HG03060 (cell line): Measurements from ENCODE around the gene LCE3E.
"Not testable (repeated sequence)": the region's sequence is repeated elsewhere in the genome, so short reads cannot be mapped to it uniquely, and the experiment has no call there.

Source experiments
- ATAC-seq: cut with Tn5 transposase; IDR thresholded peaks from one replicate; pipeline ENCODE4 v1.9.1; 2021; ENCODE audit warnings: low read depth, moderate number of reproducible peaks; ENCODE audit not compliant: unreplicated experiment

LCE3E gene, protein sequence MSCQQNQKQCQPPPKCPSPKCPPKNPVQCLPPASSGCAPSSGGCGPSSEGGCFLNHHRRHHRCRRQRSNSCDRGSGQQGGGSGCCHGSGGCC

GRCh38 chr1:152566681-152567080, at the start of gene LCE3E:
Gene LCE3E, minus strand, starts transcription at chr1:152566780. Its CDS starts 572 bp downstream, at chr1:152566208.
- ATAC-seq: no peak

DNA sequence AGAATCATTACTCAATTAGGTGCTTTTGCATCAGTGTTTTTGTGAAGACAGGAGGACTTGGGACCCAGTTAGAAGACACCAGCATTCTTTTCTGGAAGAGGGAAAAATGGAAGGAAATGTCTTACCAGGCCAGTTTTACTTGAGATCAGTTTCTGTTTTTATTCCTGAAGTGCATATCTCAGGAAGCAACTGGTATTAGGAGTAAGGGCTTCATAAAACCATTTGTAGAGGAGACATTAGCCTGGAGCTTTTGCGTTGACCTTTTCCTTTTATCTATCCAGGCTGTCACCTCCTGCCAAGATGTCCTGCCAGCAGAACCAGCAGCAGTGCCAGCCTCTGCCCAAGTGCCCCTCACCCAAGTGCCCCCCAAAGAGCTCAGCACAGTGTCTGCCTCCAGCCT, 46.9 kb upstream of the LCE3E start, which contains the start of gene LCE3B:
Gene LCE3B, plus strand, starts transcription at position 301 of the 400 bp plus-strand sequence. Its CDS starts 0 bp downstream, at position 301.
- ATAC-seq: no peak

- no peak for ATAC-seq
Measured at GRCh38 chr1:152599934-152600333, 33.4 kb upstream of the LCE3E start, which contains the start of gene LCE3C. Gene LCE3C, plus strand, starts transcription at chr1:152600234. Its CDS starts 498 bp downstream, at chr1:152600732.

DNA sequence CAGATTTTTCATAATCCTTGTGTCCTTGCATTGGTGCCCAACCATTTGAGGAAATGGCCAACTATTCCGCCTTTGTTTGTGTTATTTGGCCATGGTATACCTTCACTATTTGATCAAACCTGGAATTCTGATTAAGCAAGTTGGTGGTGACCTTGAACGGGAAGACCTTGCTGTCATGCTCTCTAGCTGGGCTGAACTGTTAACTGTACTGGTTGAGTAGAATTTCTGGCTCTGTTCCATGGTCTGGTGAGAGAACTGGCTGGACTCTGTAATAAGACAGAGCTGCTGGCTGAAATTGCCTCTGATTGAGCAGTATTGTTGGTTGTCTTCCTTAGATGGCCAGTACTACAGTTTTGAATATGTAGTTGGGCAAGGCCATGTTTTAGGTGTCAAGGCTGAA, 30.4 kb upstream of the LCE3E start:
- no peak for ATAC-seq

DNA sequence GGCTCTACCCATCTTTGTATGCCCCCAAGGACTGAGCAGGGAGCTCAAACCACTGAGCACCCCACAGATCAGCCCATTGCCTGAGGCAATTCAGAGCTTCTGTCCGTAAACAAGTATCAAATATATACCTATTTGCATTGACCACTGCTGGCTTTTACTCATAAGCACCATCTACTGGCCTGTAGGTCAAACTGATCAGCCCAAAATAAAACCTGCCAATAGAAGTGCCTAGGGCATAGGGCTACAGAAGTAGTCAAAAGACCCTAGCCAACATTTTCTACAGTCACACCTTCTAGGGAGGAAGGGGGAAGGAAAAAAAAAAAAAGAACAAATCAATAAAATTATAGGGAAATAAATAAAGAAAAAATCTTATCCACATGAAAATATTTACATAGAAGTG, 19.0 kb upstream of the LCE3E start:
- ATAC-seq: no peak

DNA sequence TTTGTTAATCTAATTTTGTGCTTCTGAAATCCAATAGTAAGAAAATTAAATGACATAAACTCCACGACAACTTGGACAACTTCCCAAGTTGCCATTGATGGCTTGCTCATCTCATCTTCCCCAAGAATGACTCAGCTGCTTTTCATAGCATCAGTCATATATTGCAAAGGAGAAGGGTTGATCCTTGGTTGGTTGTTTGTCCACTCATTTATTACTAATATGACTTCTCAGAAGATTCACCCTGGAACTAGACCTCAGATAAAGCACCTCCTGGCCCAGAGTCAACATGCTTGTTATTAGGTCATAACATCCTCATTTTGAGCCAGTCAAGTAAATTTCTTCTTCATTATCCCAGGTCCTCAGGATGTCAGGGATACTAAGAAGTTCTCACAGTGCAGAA, 16.1 kb upstream of the LCE3E start:
- ATAC-seq: no peak

- ATAC-seq: no peak
Measured at GRCh38 chr1:152580433-152580832, 13.9 kb upstream of the LCE3E start, which contains the start of gene LCE3D. Gene LCE3D, minus strand, starts transcription at chr1:152580516. Its CDS starts 580 bp downstream, at chr1:152579936.

DNA sequence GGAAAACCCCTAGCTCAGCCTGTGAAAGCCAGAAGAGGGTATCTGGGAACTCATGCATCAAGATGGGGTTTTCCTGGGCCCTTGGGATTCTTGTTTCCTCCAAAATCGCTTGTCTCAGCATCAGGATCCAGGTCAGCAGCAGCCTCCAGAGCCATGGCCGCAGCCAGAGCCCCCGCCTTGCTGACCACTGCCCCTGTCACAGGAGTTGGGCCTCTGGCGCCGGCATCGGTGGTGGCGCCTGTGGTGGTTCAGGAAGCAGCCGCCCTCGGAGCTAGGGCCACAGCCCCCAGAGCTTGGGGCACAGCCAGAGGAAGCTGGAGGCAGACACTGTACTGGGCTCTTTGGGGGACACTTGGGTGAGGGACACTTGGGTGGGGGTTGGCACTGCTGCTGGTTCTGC, 12.9 kb upstream of the LCE3E start:
- ATAC-seq: not testable (repeated sequence)

DNA sequence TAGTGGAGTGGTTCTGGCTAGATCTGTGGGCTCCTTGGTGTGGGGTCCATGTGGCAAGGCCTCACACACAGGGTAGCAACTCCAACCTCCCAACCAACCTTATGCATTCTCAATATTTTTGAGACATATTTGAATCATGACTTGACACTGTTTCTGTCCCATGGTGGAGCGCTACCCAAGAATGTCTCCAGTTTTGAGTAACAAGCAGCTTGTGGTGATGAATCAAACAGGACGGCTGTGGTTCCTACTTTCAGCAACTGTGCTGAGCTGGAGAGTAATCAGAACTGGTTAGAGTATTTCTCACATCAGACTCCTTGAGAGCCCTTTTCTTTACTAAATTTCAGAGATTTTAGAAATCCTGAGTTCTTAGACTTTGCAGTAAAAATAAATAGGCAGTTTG, 10.6 kb upstream of the LCE3E start:
- ATAC-seq: no peak

DNA sequence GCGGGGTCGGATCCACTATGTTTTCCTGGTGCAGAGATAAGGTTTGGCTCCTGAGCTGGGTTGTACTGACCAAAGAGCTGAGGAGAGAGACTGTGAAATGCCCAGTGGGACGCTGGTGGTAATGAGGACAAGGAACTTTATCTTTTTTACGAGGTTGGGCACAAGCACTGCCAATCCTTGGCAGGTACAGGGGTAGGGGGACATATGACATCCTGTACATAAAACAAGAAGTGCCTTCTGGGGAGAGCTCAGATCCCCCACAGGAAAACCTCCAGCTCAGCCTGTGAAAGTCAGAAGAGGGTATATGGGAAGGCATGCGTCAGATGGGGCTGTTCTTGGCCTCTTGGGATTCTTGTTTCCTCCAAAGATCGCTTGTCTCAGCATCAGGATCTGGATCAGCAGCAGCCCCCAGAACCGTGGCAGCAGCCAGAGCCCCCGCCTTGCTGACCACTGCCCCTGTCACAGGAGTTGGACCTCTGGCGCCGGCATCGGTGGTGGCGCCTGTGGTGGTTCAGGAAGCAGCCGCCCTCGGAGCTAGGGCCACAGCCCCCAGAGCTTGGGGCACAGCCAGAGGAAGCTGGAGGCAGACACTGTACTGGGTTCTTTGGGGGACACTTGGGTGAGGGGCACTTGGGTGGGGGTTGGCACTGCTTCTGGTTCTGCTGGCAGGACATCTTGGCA, 905 bp downstream of the LCE3E start:
- no peak for ATAC-seq

- no peak for ATAC-seq
Measured at GRCh38 chr1:152565115-152565514, 1.5 kb downstream of the LCE3E start.

DNA sequence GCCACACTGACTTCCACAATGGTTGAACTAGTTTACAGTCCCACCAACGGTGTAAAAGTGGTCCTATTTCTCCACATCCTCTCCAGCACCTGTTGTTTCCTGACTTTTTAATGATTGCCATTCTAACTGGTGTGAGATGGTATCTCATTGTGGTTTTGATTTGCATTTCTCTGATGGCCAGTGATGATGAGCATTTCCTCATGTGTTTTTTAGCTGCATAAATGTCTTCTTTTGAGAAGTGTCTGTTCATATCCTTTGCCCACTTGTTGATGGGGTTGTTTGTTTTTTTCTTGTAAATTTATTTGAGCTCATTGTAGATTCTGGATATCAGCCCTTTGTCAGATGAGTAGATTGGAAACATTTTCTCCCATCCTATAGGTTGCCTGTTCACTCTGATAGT, 18.2 kb downstream of the LCE3E start:
- not testable (repeated sequence) for ATAC-seq

GRCh38 chr1:152546704-152547103, 19.9 kb downstream of the LCE3E start:
- no peak for ATAC-seq

DNA sequence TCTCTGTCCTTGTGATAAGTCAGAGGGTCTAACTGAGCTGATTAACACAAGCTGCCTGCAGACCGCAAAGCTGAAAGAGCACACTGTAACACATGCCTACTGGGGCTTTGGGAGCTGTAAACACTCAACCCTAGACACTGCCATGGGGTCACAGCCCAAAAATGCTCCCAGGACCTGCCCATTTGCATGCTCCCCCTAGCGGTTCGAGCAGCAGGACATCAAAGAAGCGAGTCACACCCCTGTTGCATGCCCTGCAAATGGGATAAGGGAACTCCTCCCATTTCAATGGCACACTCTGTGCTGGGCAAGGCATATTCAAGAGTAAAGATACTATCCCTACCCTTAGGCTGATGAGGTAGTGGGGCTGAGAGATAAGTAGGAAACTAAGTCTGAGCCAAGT, 22.8 kb downstream of the LCE3E start:
- no peak for ATAC-seq

DNA sequence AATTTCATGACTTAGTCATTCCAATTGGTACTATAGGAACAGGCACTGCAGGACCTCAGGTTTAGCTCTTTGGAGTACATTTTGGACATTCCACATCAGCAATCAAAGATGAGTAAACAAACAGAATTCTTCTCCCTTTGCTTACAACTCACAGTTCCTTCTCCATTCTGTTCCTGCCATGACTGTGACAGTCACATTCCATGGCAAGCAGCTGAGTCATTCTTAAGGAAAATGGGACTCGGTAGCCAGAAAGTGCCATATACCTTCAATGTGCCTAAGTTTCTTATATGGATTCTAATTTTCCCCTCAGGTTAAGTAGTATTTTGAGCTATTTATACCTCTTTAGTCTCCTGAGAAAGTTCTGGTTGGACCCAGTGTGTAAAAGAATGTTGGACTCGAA, 26.7 kb downstream of the LCE3E start:
- ATAC-seq: no peak

- no peak for ATAC-seq
Measured at GRCh38 chr1:152537496-152537895, 29.1 kb downstream of the LCE3E start.

DNA sequence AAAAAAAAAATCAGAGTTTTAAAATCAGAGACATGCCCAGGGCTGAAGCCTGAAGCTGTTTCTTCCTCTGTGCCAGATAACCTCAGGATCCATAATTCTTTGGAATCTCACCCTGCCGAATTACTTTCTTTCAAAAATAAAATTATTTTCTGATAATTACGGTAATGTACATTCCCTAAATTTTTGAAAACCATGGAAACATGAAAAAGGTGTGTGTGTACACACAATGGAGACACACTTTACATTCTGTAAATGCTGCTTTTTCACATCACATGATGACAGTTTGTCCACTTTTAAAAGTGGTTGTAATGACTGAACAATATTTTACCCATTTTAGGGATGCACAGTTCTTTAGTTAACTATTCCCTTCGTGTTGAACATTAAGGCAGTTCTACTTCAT, 30.8 kb downstream of the LCE3E start:
- no peak for ATAC-seq

DNA sequence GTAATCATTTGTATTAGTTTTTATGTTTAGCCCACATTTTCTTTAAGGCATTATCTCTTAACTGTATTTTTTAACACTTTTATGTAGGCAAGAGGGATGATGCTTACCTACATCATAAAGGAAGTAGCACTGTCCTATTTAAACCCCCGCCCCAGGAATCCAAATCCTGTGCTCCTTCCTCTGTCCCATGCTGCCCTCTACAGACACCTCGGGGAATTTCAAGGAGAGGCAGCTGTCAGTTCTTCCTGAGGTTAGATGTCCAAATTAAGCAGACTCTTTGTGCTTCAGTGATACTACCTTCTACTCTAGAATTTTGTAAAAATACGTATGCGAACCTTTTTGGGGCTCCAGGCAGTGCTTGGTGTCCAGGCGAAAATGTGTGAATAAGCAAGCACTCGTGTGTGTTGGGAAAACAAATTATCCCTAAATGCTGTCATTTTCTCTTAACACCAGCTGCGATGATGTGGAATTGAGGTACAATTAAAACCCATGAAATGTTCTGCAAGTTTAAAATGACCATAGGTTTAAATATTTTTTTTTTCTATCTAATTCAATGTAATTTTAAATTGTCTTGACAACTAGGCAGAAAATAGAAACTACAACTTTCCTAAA, 33.1 kb downstream of the LCE3E start:
- no peak for ATAC-seq

- no peak for ATAC-seq
Measured at GRCh38 chr1:152525080-152525641, 41.4 kb downstream of the LCE3E start.

- ATAC-seq: no peak
Measured at GRCh38 chr1:152520561-152521090, 46.0 kb downstream of the LCE3E start.

- ATAC-seq: no peak
Measured at GRCh38 chr1:152519851-152520250, 46.7 kb downstream of the LCE3E start.
